GM12878 (cell line): ENCODE measurements around the gene OR1D2. TPM values are rescaled to one million over a fixed set of nuclear protein-coding genes. Genes with fewer than 3 reads are reported as not detected.
"Not testable (repeated sequence)": the region's sequence is repeated elsewhere in the genome, so short reads cannot be mapped to it uniquely, and the experiment has no call there.

Source experiments
- ATAC-seq: fragments of 200-7000 bp; cut with Tn5 transposase; 3 replicates; pipeline ENCODE4 v1.9.1; 2020; ENCODE audit warnings: mild to moderate bottlenecking, moderate library complexity
- BruUV-seq: library from RNA; stranded (reverse); fragments of 400-500 nt; replicated peaks from 2 replicates; lab custom pipeline; 2021; lab: Mats Ljungman, UMichigan
- CTCF ChIA-PET: fragments of 300-600 bp; sonication (Branson Sonifier 250); formaldehyde crosslinking; extraction: SDS; loops from one replicate; lab custom pipeline; 2021; ENCODE audit warnings: inconsistent platforms; lab: Yijun Ruan, JAX
- POLR2A ChIA-PET: fragments of 350-600 bp; formaldehyde crosslinking; extraction: SDS; loops from one replicate; lab custom pipeline; 2021; ENCODE audit warnings: inconsistent platforms; lab: Charles Lee
- RAD21 ChIA-PET: fragments of 300-600 bp; sonication (Branson Sonifier 250); formaldehyde crosslinking; loops from one replicate; lab custom pipeline; 2023; ENCODE audit warnings: antibody characterized with exemption; ENCODE audit not compliant: unreplicated experiment; lab: Charles Lee
- SMC1A ChIA-PET: fragments of 300-600 bp; sonication (Branson Sonifier 250); formaldehyde crosslinking; loops from one replicate; lab custom pipeline; 2023; ENCODE audit not compliant: unreplicated experiment, uncharacterized antibody; lab: Charles Lee
- DNase-seq: peaks from one replicate; pipeline ENCODE4 v3.0.0-alpha.2; 2011; ENCODE audit warnings: low read depth, low spot score
- FAIRE-seq: peaks from 3 replicates; lab custom pipeline; 2011; peaks lifted over from hg19 to GRCh38; lab: Jason Lieb, UNC
- H2AFZ ChIP-seq: 2 replicates; pipeline ENCODE4 v1.6.0; 2011; ENCODE audit warnings: low read depth, low read length, control low read depth; ENCODE audit not compliant: control insufficient read depth
- H3K27ac ChIP-seq: 2 replicates; pipeline ENCODE4 v1.5.1; 2011; ENCODE audit warnings: control low read depth; ENCODE audit not compliant: control insufficient read depth, insufficient read depth
- H3K27me3 ChIP-seq, 2 experiments: replicated peaks in 1 of 2; 2 replicates each; pipeline versions ENCODE4 v1.6.0 to v1.6.1; 2011; ENCODE audit warnings: low read length in 1 of 2; ENCODE audit not compliant: control insufficient read depth in 2 of 2, insufficient read depth in 2 of 2
- H3K36me3 ChIP-seq, 2 experiments: 2 replicates each; pipeline ENCODE4 v1.5.1; 2011; ENCODE audit warnings: low read length in 1 of 2; ENCODE audit not compliant: control insufficient read depth in 2 of 2, insufficient read depth in 2 of 2
- H3K4me1 ChIP-seq: 2 replicates; pipeline ENCODE4 v1.6.1; 2011; ENCODE audit warnings: mild to moderate bottlenecking, low read length, moderate library complexity, mixed read lengths; ENCODE audit not compliant: control insufficient read depth, insufficient read depth
- H3K4me2 ChIP-seq: 2 replicates; pipeline ENCODE4 v1.6.0; 2011; ENCODE audit warnings: control low read depth; ENCODE audit not compliant: control insufficient read depth, insufficient read depth
- H3K4me3 ChIP-seq: fragments of 200-600 bp; sonication (generic); 2 replicates; pipeline ENCODE4 v1.5.1; 2016
- H3K79me2 ChIP-seq: 2 replicates; pipeline ENCODE4 v1.6.0; 2011; ENCODE audit warnings: low read length; ENCODE audit not compliant: control insufficient read depth, insufficient read depth
- H3K9ac ChIP-seq: 2 replicates; pipeline ENCODE4 v1.8.0; 2011; ENCODE audit warnings: low read length, control low read depth, mixed read lengths; ENCODE audit not compliant: control insufficient read depth, insufficient read depth
- H3K9me3 ChIP-seq: replicated peaks from 3 replicates; pipeline ENCODE4 v1.5.1; 2011; ENCODE audit warnings: mild to moderate bottlenecking, low read length; ENCODE audit not compliant: control insufficient read depth, insufficient read depth
- H4K20me1 ChIP-seq: 2 replicates; pipeline ENCODE4 v1.6.0; 2011; ENCODE audit not compliant: control insufficient read depth, insufficient read depth
- WGBS: methylation state at CpG from one replicate; pipeline ENCODE4 v1.1.6; 2016; ENCODE audit warnings: low lambda C conversion rate; ENCODE audit not compliant: insufficient replicate concordance, insufficient coverage; ENCODE audit errors: missing lambda C conversion rate; 5-methylcytosine and 5-hydroxymethylcytosine counted together
- in situ Hi-C: fragments of 300-500 bp; cut with MboI; formaldehyde crosslinking; loops from 9 replicates; pipeline ENCODE4 v1.14.3; 2018; ENCODE audit warnings: mixed read lengths
- intact Hi-C: fragments of 100-400 bp; cut with micrococcal nuclease; formaldehyde crosslinking; loops from one replicate; pipeline ENCODE4 v1.14.2; 2022; ENCODE audit not compliant: unreplicated experiment
- polyA plus RNA-seq, 11 experiments: library from polyadenylated mRNA; depleted of rRNA in 4 of 11; unstranded in 6 of 11; stranded (reverse) in 5 of 11; fragments of >200 nt; fragmentation: Nextera tagmentation in 4 of 11; fragmentation: Illumina TruSeq in 1 of 11; extraction: Ambion mirVana in 4 of 11; extraction: Trizol in 1 of 11; gene quantifications; 1 replicate in 1 of 11; 2 replicates in 10 of 11; pipeline versions ENCODE4 v1.2.1 to v1.2.3, GENCODE V29; 2011 to 2016; ENCODE audit warnings: inconsistent platforms in 2 of 11, missing spikeins in 2 of 11, low read depth in 1 of 11
- total RNA-seq, 4 experiments: library from RNA; depleted of rRNA in 3 of 4; stranded (reverse); fragments of >200 nt in 3 of 4; fragmentation: Illumina TruSeq in 1 of 4; extraction: Trizol in 1 of 4; gene quantifications; 2 replicates each; pipeline versions ENCODE4 v1.2.1 to v1.2.3, GENCODE V29; 2013 to 2021

The OR1D2 gene
- total and polyA plus RNA-seq, 10 of the 15 experiments (the other 5 are each of a cell fraction or from before 2014, with no cell fraction given), result not detected

DNA sequence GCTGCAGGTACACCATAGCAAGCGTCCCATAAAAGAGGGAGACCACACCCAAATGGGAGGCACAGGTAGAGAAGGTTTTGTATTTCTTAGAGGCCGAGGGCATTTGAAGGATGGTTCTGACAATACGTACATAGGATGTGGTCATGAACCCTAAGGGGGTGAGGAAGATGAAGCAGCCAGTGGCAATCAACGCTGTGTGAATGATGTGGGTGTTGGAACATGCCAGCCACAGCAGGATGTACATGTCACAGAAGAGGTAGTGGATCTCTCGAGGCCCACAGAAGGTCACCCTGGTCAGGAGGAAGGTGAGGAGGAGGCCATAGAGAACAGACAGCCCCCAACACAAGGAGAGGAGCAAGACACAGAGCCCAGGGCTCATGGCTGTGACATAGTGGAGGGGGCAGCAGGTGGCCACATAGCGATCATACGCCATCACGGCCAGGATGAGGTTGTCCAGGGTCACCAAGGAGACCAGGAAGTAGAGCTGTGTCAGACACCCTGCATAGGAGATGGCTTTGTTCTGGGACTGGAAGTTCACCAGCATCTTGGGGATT is 41.3 kb downstream of the OR1D2 start:
- POLR2A ChIA-PET, H3K27me3 ChIP-seq, H3K27ac ChIP-seq, H3K4me2 ChIP-seq, CTCF ChIA-PET, H2AFZ ChIP-seq, H3K9ac ChIP-seq, ATAC-seq, DNase-seq, SMC1A ChIA-PET, H3K9me3 ChIP-seq, FAIRE-seq, H3K36me3 ChIP-seq, RAD21 ChIA-PET, in situ Hi-C loops, intact Hi-C loops, H3K79me2 ChIP-seq, H3K4me3 ChIP-seq, H4K20me1 ChIP-seq, H3K4me1 ChIP-seq, BruUV-seq: not testable (repeated sequence)
- WGBS, result 14% methylated on average over 5 of the region's 8 CpGs

- H3K79me2 ChIP-seq, ATAC-seq, intact Hi-C loops, SMC1A ChIA-PET, H3K4me3 ChIP-seq, H3K4me2 ChIP-seq, H3K4me1 ChIP-seq, H3K9me3 ChIP-seq, CTCF ChIA-PET, POLR2A ChIA-PET, H2AFZ ChIP-seq, H3K27me3 ChIP-seq, H4K20me1 ChIP-seq, H3K9ac ChIP-seq, DNase-seq, in situ Hi-C loops, BruUV-seq, RAD21 ChIA-PET, FAIRE-seq, H3K36me3 ChIP-seq, H3K27ac ChIP-seq: not testable (repeated sequence)
- WGBS, result 0% methylated on average over 1 of the region's 2 CpGs
Observed at GRCh38 chr17:3054868-3055267, 49.4 kb downstream of the OR1D2 start.
